Mucosa of descending colon (tissue), 3 donors: ENCODE data around the gene EDN2. TPM values are rescaled to one million over a fixed set of nuclear protein-coding genes. Genes with fewer than 3 reads are reported as not detected.

Experiments
- ATAC-seq: fragments of 200-7000 bp; cut with Tn5 transposase; one replicate; pipeline ENCODE4 v1.9.1; 2020; ENCODE audit warnings: mild to moderate bottlenecking, moderate library complexity
- DNase-seq, 3 donors: peaks; one replicate each; pipeline ENCODE4 v3.0.0-alpha.2; 2020
- H3K36me3 ChIP-seq: fragments of 200-600 bp; one replicate; pipeline ENCODE4 v1.8.0; 2021; ENCODE audit warnings: low read depth, mild to moderate bottlenecking
- H3K4me1 ChIP-seq: fragments of 200-600 bp; one replicate; pipeline ENCODE4 v1.8.0; 2021; ENCODE audit warnings: low read depth, mild to moderate bottlenecking
- H3K4me3 ChIP-seq: fragments of 200-600 bp; one replicate; pipeline ENCODE4 v1.8.0; 2021; ENCODE audit warnings: mild to moderate bottlenecking
- H3K9me3 ChIP-seq: fragments of 200-600 bp; one replicate; pipeline ENCODE4 v1.8.0; 2021; ENCODE audit warnings: mild to moderate bottlenecking
- CTCF ChIP-seq: fragments of 200-600 bp; IDR thresholded peaks from one replicate; pipeline ENCODE4 v1.8.0; 2022; ENCODE audit warnings: antibody characterized with exemption, mild to moderate bottlenecking
- intact Hi-C, 2 donors: fragments of 100-400 bp; cut with DNase I in 1 of 2; cut with micrococcal nuclease in 1 of 2; formaldehyde crosslinking; loops; one replicate each; pipeline versions ENCODE4 v1.11.0 to v1.11.1; 2022; cut with DNase I, micrococcal nuclease
- total RNA-seq, 3 donors: library from RNA; stranded (reverse); fragmentation: NEBNext Ultra II Directional in 2 of 3; extraction: Animal tissue kit (Norgen Biotek cat#: 25700) in 2 of 3; gene quantifications; one replicate each; pipeline versions ENCODE4 v1.2.1 to v1.2.4, GENCODE V29; 2021 to 2023
- donor health status: DM: no; HTN: no; CAD: no; lungs with moderate emphysema.
- donor health status: DM: no; HTN: no; CAD: no.
- donor health status: DM: no; HTN: yes; CAD: no.

The EDN2 gene
- total RNA-seq, 3 donors from 2014 or later, result 1.6 to 5.8 (median 2.0) TPM

DNA sequence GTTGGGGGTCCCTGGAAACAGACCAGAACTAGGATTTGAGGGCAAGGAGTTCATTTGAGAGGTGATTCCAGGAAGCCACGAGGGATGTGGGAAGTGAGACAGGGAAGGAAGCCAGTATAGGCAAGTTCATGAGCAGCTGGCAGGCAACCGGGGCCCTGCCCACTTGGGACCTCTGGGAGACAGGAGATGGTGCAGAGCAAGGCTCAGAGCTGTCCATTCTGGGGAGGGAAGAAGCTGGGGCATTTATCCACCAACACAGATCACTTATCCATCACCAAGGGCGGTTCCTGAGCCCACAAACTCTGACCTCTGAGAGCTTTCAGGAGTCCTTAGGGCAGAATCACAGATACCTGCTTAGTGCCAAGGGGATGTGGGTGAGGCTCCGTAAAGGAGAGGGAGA is 16.8 kb downstream of the EDN2 start:
- DNase-seq, result peak in 1 of 3 donors; percentile 42
- Histone ChIP-seq H3K4me3 (no peak overlapping the region), H3K9me3 (no peaks in the 10 kb centered on the region), H3K36me3 (no peaks in the 10 kb centered on the region), H3K4me1 (peaks cover 26% of the 10 kb centered on the region)
- no peak for TF ChIP-seq CTCF
- intact Hi-C loops, result no loop called here
- peak; percentile 53 for ATAC-seq

GRCh38 chr1:41466146-41466545 is 18.3 kb downstream of the EDN2 start:
- H3K9me3 ChIP-seq, result no peaks in the 10 kb centered on the region
- H3K4me3 ChIP-seq, result no peak overlapping the region
- ATAC-seq (peak; percentile 73), DNase-seq (peak; percentile 62 to 77 (median 72))
- TF ChIP-seq CTCF, result no peak
- H3K4me1 ChIP-seq, result peaks cover 39% of the 10 kb centered on the region
- intact Hi-C loops, result no loop called here
- H3K36me3 ChIP-seq, result no peaks in the 10 kb centered on the region

GRCh38 chr1:41465741-41466140 is 18.7 kb downstream of the EDN2 start:
- Histone ChIP-seq H3K36me3 (no peaks in the 10 kb centered on the region), H3K9me3 (no peaks in the 10 kb centered on the region), H3K4me3 (no peak overlapping the region), H3K4me1 (peaks cover 40% of the 10 kb centered on the region)
- no peak for TF ChIP-seq CTCF
- ATAC-seq (no peak), DNase-seq (no peak)
- intact Hi-C loops, result no loop called here

DNA sequence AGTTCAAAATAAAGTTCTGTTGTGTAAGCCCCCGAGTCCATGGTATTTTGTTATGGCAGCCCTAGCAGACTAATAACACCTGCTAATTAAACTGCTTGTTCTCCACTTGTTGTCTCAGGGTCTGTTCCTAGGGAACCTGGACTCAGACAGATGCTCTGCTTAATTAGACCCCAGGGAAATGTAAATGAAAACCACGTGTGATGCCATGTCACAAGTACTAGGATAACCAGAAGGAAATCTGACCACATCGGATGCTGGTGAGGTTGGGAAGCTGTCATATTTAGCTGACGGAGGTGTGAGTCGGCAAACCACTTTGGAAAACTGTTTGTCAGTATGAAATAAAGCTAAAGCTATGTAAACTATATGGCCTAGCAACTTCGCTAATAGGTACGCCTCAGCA is 19.6 kb downstream of the EDN2 start:
- no peak for TF ChIP-seq CTCF
- ATAC-seq (no peak), DNase-seq (no peak)
- Histone ChIP-seq H3K36me3 (no peaks in the 10 kb centered on the region), H3K9me3 (no peaks in the 10 kb centered on the region), H3K4me1 (peaks cover 40% of the 10 kb centered on the region), H3K4me3 (no peak overlapping the region)
- intact Hi-C loops, result no loop called here

DNA sequence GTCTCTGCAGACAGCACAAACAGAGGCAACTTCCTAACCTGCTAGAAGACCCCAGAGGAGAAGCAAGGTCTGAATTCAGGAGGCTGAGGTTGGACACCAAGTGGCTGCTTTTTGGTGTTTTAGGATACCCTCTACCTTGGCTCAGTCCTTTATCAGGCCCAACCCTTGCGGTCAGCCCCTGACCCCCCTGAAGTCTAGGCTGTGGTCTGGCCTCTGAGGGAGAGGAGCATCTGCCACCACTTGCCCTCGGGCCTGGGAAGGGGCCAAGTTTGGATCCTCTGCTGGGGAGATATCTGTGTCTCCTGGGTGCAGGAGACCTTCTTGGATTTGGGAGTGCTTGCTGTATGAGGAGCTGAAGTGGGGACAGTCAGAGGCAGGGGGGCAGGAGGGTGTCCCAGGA is 21.0 kb downstream of the EDN2 start:
- intact Hi-C loops, result no loop called here
- H3K36me3 ChIP-seq, result no peaks in the 10 kb centered on the region
- H3K4me3 ChIP-seq, result no peak overlapping the region
- no peaks in the 10 kb centered on the region for H3K9me3 ChIP-seq
- ATAC-seq (no peak), DNase-seq (no peak)
- H3K4me1 ChIP-seq, result peaks cover 38% of the 10 kb centered on the region
- TF ChIP-seq CTCF, result no peak

GRCh38 chr1:41462680-41463004 is 21.8 kb downstream of the EDN2 start:
- H3K4me3 ChIP-seq, result no peak overlapping the region
- H3K9me3 ChIP-seq, result no peaks in the 10 kb centered on the region
- H3K36me3 ChIP-seq, result no peaks in the 10 kb centered on the region
- no peak for TF ChIP-seq CTCF
- DNase-seq, result no peak
- H3K4me1 ChIP-seq, result peaks cover 30% of the 10 kb centered on the region
- peak; percentile 20 for ATAC-seq
- intact Hi-C loops, result no loop called here
